OCI-LY7 (cell line): ENCODE data around the gene LZTR1. TPM values are rescaled to one million over a fixed set of nuclear protein-coding genes. Genes with fewer than 3 reads are reported as not detected.

Experiments used
- BruUV-seq: library from RNA; stranded (reverse); fragments of 400-500 nt; replicated peaks from 2 replicates; lab custom pipeline; 2021; lab: Mats Ljungman, UMichigan
- CTCF ChIA-PET: fragments of 300-600 bp; sonication (Branson Sonifier 250); formaldehyde crosslinking; loops from one replicate; lab custom pipeline; 2022; ENCODE audit warnings: antibody characterized with exemption; ENCODE audit not compliant: unreplicated experiment; lab: Charles Lee
- POLR2A ChIA-PET: fragments of 300-600 bp; sonication (Branson Sonifier 250); formaldehyde crosslinking; loops from one replicate; lab custom pipeline; 2022; ENCODE audit warnings: antibody characterized with exemption; lab: Charles Lee
- DNase-seq: peaks from one replicate; pipeline ENCODE4 v3.0.0-alpha.2; 2015; ENCODE audit warnings: low spot score
- H2AFZ ChIP-seq: fragments of 200-600 bp; sonication (generic), shearing (Covaris generic); 2 replicates; pipeline ENCODE4 v1.6.1; 2014; ENCODE audit warnings: mild to moderate bottlenecking, antibody characterized with exemption, low read length, moderate library complexity
- H3K27ac ChIP-seq: fragments of 200-600 bp; sonication (generic); 2 replicates; pipeline ENCODE4 v1.5.1; 2014; ENCODE audit warnings: mixed run types, low read depth, mild to moderate bottlenecking, moderate library complexity, low read length, inconsistent platforms; ENCODE audit not compliant: poor library complexity, severe bottlenecking
- H3K36me3 ChIP-seq: fragments of 200-600 bp; sonication (generic); 2 replicates; pipeline ENCODE4 v1.6.1; 2014; ENCODE audit warnings: mild to moderate bottlenecking, antibody characterized with exemption, low read length, moderate library complexity, mixed read lengths; ENCODE audit not compliant: insufficient read depth
- H3K4me1 ChIP-seq: fragments of 200-600 bp; sonication (generic); 2 replicates; pipeline ENCODE4 v1.5.1; 2014; ENCODE audit warnings: mild to moderate bottlenecking, low read length; ENCODE audit not compliant: insufficient read depth, poor library complexity, severe bottlenecking
- H3K4me2 ChIP-seq: fragments of 200-600 bp; sonication (generic); 2 replicates; pipeline ENCODE4 v1.6.1; 2014; ENCODE audit warnings: mild to moderate bottlenecking, low read length
- H3K4me3 ChIP-seq: fragments of 200-600 bp; sonication (generic); 2 replicates; pipeline ENCODE4 v1.5.1; 2014; ENCODE audit warnings: mild to moderate bottlenecking, low read depth, low read length; ENCODE audit not compliant: poor library complexity, severe bottlenecking
- H3K79me2 ChIP-seq: fragments of 200-600 bp; sonication (generic); 2 replicates; pipeline ENCODE4 v1.6.1; 2016; ENCODE audit warnings: low read depth, mild to moderate bottlenecking, low read length, moderate library complexity, mixed read lengths; ENCODE audit not compliant: insufficient read depth
- H3K9me2 ChIP-seq: fragments of 200-600 bp; sonication (generic); 2 replicates; pipeline ENCODE4 v1.6.1; 2016; ENCODE audit warnings: mild to moderate bottlenecking, low read length, mixed read lengths; ENCODE audit not compliant: insufficient read depth
- H3K9me3 ChIP-seq: fragments of 200-600 bp; sonication (generic); 2 replicates; pipeline ENCODE4 v1.6.1; 2014; ENCODE audit warnings: mild to moderate bottlenecking, mixed run types, low read length, mixed read lengths
- H4K20me1 ChIP-seq: fragments of 200-600 bp; sonication (generic); 2 replicates; pipeline ENCODE4 v1.6.1; 2014; ENCODE audit warnings: mild to moderate bottlenecking, antibody characterized with exemption, low read length, moderate library complexity, mixed read lengths; ENCODE audit not compliant: insufficient read depth
- EZH2phosphoT487 ChIP-seq: fragments of 200-600 bp; sonication (generic); IDR thresholded peaks from 2 replicates; pipeline ENCODE4 v1.6.1; 2018; ENCODE audit warnings: low read depth, borderline replicate concordance, mild to moderate bottlenecking, mixed run types, antibody characterized with exemption, low read length, moderate library complexity, mixed read lengths
- intact Hi-C: fragments of 100-400 bp; cut with micrococcal nuclease; formaldehyde crosslinking; loops from one replicate; pipeline ENCODE4 v1.10.0; 2022; ENCODE audit not compliant: unreplicated experiment
- total RNA-seq, 2 experiments: library from RNA; depleted of rRNA in 1 of 2; stranded (reverse); fragments of >200 nt in 1 of 2; shearing (Covaris generic) in 1 of 2; gene quantifications; 2 replicates each; pipeline ENCODE4 v1.2.3, GENCODE V29; 2014 to 2022
- TF ChIP-seq, protein P1 (sequence below): fragments of 200-600 bp; sonication (generic); conservative IDR thresholded peaks from 2 replicates; pipeline ENCODE4 v1.5.1; 2014; ENCODE audit warnings: mild to moderate bottlenecking, antibody characterized with exemption, low read length, moderate library complexity, mixed read lengths

LZTR1 gene
- total RNA-seq, 2 experiments from 2014 or later: 46.8 to 61.8 TPM

DNA sequence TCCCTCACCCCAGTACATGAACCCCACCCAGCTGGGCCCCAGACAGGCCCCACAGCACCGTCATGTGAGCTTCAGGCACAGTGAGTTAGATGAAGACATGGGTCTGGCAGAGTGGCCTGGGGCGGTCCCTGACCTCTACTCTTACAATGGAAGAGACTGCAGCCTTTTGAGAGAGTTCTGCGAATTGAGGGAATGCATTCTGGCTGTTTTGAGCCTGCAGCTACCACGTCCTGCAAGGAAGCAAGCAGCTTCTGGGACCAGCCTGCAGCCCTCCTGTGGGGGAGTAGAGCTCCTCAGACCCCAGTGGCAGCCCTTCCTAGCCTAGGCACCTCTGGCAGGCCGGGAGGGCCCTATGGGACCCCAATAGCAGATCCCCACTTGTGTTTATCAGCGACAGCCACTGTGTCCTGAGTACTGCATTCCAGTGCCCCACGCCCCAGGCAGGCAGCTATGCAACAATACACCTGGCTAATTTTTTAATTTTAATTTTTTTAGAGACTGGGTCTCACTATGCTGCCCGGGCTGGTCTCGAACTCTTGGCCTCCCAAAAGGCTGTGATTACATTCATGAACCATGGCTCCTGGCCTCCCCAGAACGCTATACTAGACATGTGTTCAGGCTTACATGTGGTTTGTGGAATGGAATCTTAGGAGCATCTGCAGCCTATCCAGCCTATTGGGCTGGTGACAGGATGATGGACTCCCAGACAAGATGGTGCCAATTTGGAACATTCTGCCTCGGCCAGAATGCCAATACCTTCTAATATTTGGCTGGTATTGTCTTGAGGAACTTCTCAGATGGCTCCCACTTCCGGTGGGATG is 51.0 kb downstream of the LZTR1 start:
- POLR2A ChIA-PET: no interaction called here
- Histone ChIP-seq H2AFZ (no peak overlapping the region), H3K4me3 (no peak overlapping the region), H3K27ac (no peak overlapping the region), H3K9me3 (no peaks in the 10 kb centered on the region), H3K4me1 (no peaks in the 10 kb centered on the region), H4K20me1 (no peaks in the 10 kb centered on the region), H3K4me2 (no peak overlapping the region), H3K79me2 (no peaks in the 10 kb centered on the region), H3K9me2 (no peaks in the 10 kb centered on the region), H3K36me3 (no peaks in the 10 kb centered on the region)
- intact Hi-C loops: no loop called here
- no TSS peak for BruUV-seq
- no peak for DNase-seq
- TF ChIP-seq, protein P1, sequence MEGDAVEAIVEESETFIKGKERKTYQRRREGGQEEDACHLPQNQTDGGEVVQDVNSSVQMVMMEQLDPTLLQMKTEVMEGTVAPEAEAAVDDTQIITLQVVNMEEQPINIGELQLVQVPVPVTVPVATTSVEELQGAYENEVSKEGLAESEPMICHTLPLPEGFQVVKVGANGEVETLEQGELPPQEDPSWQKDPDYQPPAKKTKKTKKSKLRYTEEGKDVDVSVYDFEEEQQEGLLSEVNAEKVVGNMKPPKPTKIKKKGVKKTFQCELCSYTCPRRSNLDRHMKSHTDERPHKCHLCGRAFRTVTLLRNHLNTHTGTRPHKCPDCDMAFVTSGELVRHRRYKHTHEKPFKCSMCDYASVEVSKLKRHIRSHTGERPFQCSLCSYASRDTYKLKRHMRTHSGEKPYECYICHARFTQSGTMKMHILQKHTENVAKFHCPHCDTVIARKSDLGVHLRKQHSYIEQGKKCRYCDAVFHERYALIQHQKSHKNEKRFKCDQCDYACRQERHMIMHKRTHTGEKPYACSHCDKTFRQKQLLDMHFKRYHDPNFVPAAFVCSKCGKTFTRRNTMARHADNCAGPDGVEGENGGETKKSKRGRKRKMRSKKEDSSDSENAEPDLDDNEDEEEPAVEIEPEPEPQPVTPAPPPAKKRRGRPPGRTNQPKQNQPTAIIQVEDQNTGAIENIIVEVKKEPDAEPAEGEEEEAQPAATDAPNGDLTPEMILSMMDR: no peak
- TF ChIP-seq EZH2phosphoT487: no peak
- CTCF ChIA-PET: no interaction called here

DNA sequence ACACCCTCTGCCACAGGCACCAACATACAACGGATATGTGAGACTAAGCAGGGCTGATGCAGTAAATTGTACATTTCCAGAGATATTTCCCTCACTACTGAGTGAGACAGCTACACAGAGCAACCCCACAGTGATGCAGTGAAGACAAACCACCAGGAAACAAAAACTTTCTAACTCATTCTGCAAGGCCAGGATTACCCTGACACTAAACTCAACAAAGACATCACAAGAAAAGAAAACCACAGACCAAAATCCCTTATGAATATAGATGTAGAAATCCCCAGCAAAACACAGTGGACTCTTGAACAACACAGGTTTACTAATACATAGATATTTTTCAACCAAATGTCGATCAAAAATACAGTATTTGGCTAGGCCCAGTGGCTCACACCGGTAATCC is 51.8 kb downstream of the LZTR1 start:
- H3K9me3 ChIP-seq: no peaks in the 10 kb centered on the region
- intact Hi-C loops: no loop called here
- no peaks in the 10 kb centered on the region for H3K9me2 ChIP-seq
- TF ChIP-seq, protein P1: no peak
- no peaks in the 10 kb centered on the region for H3K79me2 ChIP-seq
- no peak for DNase-seq
- H3K36me3 ChIP-seq: no peaks in the 10 kb centered on the region
- POLR2A ChIA-PET: no interaction called here
- no peak overlapping the region for H3K4me2 ChIP-seq
- no peak overlapping the region for H2AFZ ChIP-seq
- no peak overlapping the region for H3K4me3 ChIP-seq
- CTCF ChIA-PET: no interaction called here
- H4K20me1 ChIP-seq: no peaks in the 10 kb centered on the region
- BruUV-seq: no TSS peak
- H3K4me1 ChIP-seq: no peaks in the 10 kb centered on the region
- no peak overlapping the region for H3K27ac ChIP-seq

DNA sequence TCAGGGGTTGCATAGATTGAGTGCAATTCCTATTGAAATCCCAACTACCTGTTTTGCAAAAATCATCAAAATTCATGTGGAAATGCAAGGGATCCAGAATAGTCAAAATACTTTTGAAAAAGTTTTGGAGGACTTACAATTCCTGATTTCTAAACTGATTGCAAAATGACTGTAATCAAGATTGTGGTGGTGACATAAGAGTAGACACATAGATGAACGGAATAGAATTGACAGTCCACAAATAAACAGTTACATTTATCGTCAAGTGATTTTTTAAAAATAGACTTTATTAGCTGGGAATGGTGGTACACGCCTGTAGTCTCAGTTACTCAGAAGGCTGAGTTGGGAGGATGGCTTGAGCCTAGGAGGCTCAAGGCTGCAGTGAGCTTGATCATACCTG is 52.9 kb downstream of the LZTR1 start:
- no peaks in the 10 kb centered on the region for H3K36me3 ChIP-seq

More for the DNA sequence above, 52.9 kb downstream of the LZTR1 start:
- no peak overlapping the region for H3K27ac ChIP-seq
- no peaks in the 10 kb centered on the region for H3K9me2 ChIP-seq
- H3K9me3 ChIP-seq: no peaks in the 10 kb centered on the region
- no peak for TF ChIP-seq EZH2phosphoT487
- TF ChIP-seq, protein P1: no peak
- no peak for DNase-seq
- peaks cover under 1% of the 10 kb centered on the region for H3K4me1 ChIP-seq
- H4K20me1 ChIP-seq: no peaks in the 10 kb centered on the region
- no peaks in the 10 kb centered on the region for H3K79me2 ChIP-seq
- H3K4me3 ChIP-seq: no peak overlapping the region
- no TSS peak for BruUV-seq
- CTCF ChIA-PET: no interaction called here
- intact Hi-C loops: no loop called here
- no peak overlapping the region for H3K4me2 ChIP-seq
- H2AFZ ChIP-seq: no peak overlapping the region
- POLR2A ChIA-PET: no interaction called here
